Measurements from ENCODE around the gene PARD6B.
"Not testable (repeated sequence)": the region's sequence is repeated elsewhere in the genome, so short reads cannot be mapped to it uniquely, and the experiment has no call there.

Gene PARD6B

DNA sequence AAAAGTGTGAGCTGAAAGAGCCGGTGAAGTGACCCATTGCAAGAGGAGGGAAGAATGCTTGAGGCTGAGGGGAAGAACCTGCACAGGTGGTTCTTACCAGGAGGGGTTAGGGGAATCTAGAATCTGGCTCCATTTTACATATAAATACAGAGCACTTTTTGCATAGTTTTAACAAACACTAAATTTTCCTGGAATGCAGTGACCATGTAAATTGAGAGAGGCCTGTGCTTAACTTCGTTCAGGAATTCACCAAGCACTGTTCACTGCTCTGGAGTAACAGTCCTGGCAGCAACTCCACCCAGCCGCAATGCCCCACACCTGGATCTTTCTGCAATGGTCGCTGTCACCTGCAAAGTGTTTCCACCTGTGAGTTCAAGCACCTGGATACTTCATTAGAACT is 26.9 kb upstream of the PARD6B start:
- DNase-seq: no peak

DNA sequence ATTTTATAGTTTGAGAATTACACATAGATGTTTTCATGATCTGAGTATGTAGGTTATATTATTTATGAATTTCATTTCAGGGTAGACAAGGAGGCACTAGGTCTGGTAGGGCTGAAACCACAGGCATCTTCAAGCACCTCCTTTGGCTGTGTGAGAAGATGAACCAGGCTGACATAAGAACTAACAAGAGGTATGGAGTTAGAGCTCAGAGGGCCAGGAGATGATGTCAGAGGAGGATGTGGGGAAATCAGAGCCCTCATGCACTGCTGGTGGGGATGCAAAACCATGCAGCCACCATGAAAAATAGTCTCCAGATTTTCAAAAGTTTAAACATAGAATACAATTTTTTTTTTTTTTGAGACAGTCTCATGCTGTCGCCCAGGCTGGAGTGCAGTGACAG is 26.4 kb upstream of the PARD6B start:
- DNase-seq: no peak

DNA sequence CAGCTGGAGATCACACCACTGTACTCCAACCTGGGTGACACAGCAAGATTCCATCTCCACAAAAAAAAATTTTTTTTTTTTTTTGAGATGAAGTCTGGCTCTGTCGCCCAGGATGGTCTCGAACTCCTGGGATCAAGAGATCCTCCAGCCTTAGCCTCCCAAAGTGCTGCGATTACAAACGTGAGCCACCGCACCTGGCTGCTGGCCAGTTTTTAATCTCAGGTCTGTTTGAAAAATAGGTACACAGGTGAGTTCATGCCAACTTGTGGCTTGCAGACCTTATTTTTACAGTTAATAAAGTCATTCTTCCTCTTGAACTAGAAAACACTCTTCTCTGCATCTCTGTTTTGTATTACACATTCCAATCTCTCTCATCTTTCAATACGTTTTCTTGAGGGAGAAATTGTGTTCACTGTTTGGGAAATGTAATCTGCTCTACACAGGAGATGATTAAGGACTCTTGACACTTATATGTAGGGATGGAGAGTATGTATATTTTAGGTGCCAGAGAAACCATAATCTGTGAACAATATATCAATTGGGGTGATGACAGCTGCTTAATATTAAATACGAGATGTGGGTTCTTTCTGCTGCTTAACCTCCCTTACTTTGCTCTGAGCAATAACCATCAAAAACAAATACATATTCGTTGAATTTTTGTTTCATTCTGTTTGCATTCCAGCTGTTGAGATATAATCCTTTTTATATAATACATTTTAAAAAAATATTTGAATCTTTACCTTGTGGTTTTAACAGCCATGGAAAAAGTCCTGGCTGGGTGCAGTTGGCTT is 22.3 kb upstream of the PARD6B start:
- no peak for DNase-seq

DNA sequence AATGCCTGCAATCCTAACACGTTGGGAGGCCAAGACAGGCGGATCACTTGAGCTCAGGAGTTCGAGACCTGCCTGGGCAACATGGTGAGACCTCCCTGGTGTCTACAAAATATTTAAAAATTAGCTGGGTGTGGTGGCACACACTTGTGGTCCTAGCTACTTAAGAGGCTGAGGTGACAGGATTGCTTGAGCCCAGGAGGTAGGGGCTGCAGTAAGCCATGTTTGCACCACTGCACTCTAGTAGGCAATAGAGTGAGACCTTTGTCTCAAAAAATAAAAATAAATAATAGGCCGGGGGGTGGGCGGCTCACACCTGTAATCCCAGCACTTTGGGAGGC is 21.8 kb upstream of the PARD6B start:
- no peak for DNase-seq

DNA sequence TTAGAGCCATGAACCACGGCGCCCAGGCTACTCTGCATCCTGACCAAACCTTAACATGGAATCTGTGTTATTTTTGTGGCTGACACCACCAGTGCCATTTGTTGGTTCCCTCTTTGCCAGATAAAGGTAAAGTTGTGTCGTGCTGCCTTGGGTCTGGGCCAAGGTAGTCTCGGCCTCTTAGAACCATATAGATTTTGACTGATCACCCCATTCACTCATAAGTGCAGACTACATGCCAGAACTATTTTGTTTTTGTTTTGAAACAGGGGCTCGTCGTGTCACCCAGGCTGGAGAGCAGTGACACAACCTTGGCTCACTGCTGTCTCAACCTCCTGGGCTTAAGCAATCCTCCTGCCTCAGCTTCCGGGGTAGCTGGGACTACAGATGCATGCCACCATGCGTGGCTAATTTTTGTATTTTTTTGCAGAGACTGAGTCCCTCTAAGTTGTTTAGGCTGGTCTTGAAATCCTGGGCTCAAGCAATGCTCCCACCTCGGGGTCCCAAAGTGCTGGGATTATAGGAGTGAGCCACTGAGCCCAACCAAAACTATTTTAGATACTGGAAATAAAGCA is 20.8 kb upstream of the PARD6B start:
- DNase-seq: no peak

DNA sequence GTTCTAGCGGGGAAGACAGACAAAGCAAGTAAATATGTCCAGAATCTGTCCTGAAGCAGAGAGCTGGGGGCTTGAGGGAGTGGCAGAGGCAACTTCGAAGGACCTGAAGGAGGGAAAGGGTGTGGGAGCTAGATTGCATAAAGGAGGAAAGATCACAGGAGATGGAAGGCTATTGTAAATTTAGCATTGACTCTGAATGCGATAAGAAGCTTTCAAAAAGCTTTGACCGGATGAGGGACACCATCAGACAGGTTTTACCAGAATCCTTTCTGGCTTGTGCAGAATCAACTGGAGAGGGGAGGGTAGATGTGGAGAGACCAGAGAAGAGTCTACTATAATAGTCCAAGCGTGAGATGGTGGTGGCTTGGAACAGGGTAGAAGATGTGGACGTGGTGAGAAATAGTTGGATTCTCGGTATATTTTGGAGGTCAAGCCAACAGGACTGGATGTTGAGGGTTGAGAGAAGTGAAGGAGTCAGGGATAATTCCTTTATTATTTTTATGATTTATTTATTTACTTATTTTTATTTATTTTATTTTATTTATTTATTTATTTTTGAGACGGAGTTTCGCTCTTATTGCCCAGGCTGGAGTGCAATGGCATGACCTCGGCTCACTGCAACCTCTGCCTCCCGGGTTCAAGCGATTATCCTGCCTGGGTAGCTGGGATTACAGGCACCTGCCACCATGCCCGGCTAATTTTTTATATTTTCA is 20.1 kb upstream of the PARD6B start:
- no peak for DNase-seq

DNA sequence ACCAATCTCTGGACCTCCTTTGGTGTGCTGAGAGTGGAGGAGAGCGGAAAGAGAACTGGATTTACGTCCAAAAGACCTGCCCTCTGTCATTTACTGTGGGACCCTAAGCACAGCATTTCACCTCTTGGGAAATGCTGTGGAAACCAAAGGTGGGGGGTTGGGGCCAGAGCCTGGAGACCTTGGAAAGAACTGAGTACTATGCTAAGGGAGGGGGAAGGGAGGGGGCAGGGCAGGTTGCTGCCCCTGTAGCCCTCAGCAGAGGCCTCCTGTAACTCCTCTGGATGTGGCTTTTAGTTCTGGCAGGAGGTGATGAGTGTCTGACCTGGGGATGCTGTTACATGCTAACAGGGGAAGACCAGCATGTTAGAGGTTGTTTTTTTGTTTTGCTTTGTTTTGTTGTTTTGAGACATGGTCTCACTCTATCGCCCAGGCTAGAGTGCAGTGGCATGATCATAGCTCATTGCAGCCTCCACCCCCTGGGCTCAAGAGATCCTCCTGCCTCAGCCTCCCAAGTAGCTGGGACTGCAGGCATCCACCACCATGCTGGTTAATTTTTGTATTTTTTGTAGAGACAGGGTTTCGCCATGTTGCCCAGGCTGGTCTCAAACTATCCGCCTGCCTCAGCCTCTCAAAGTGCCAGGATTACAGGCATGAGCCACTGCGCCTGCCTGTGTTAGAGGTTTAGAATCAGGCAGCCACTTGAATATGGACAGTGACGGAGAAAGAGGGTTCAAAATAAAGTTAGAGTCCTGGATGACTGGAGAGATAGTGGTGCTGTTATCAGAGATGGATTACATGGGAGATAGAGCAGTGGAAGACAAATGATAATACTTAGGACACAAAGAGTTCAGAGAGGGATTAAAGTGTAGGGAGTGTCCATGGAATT is 18.4 kb upstream of the PARD6B start:
- no peak for DNase-seq

DNA sequence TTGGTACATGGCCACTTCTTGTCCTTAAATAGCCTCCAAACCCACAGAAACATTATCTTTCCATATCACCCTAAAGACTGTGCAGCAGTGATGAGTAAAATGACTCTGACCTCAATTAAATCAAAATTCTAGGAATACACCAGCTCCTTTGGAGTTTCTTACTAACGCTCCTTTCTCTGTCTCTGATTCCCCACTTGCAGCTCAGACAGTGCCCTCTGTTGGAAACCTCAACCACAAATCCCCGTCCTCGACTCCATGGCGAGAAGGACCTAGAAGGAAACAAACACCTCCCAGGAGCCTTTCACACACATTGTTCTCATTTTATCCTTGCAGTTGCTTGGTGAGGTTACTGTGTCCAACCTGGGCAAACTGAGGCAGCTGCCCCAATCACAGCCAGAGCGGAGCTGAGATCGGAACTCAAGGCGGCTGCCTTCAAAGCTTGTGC is 17.7 kb upstream of the PARD6B start:
- no peak for DNase-seq

DNA sequence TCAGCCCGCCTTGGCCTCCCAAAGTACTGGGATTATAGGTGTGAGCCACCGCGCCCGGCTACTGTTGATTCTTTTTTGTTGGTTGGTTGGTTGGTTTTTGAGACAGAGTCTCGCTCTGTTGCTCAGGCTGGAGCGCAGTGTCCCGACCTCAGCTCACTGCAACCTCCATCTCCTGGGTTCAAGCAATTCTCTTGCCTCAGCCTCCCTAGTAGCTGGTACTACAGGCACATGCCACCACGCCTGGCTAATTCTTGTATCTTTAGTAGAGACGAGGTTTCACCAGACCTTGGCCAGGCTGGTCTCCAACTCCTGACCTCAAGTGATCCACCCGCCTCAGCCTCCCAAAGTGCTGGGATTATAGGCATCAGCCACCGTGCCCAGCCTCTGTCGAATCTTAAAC is 17.0 kb upstream of the PARD6B start:
- not testable (repeated sequence) for DNase-seq

DNA sequence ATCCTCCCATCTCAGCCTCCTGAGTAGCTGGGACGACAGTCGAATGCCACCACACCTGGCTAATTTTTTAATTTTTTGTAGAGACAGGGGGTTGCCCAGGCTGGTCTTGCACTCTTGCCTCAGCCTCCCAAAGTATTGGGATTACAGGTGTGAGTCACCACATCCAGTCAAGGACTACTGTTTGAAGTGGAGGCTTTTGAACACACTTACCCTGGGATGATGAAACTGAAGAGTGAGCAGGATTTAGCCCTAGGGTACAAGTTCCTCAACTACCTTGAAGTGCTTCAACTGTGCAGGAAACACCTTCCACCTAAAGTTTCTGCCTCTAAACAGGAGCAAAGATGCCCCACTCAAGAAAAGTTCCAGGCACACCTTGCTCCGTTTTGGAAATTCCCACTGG is 15.7 kb upstream of the PARD6B start:
- no peak for DNase-seq

DNA sequence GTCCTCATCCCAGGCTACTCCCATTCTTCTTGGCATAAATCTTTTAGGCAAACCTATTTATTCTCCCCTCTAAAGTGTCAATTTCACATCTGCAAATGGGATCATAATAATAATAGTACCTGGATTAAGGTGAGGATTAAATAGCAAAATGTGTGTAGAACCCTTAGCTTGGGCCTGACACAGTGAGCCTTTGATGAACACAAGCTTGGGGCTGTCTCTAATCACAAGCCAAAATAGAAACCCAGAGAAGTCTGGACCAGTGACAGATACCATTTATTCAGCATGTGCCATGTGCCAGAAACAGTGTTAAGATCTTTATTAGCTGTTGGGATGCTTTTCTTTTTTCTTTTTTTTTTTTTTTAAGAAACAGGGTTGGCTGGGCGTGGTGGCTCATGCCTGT is 14.9 kb upstream of the PARD6B start:
- no peak for DNase-seq

DNA sequence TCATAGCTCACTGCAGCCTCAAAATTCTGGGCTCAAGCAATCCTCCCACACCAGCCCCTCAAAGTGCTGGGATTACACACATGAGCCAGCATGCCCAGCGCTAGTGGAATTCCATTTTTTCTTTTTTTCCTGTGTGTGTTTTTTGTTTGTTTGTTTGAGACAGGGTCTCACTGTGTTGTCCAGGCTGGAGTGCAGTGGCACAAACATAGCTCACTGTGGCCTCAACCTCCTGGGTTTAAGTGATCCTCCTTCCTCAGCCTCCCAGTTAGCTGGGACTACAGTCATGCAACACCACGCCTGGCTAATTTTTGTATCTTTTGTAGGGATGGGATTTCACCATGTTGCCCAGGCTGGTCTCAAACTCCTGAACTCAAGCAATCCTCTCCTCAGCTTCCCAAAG is 14.1 kb upstream of the PARD6B start:
- no peak for DNase-seq

DNA sequence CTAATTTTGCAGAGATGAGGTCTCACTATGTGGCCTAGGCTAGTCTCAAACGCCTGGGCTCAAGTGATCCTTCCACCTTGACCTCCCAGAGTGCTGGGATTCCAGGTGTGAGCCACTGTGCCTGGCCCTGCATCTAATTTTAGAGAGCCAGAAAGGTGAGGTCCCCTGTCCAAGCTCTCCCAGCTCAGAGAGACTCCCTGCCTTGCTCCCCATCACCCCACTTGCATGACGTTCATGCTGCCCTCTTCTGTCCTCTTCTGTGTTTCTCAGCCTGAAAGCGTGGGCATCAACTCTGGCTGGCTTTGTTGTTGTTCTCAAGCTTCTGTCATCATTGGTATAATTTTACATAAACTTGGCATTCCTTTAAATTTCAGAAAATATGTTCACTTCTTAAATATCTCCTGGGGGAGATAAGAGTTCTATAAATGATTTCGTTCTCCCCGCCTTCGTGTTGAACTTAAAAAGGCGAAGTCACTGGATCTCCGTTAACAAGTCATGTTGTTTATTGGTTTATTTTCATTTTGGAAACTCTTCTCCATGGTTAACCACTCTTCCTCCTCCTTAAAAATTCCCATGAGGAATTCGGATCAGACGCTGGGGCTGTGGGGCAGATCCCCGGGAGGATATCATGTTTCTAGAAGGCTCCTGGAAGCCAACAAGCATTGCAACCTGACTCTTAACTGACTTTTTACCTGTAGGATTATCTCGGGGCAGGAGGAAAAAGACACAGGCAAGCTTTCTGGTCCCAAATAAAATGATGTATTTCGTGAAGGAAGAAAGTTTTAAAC is 13.2 kb upstream of the PARD6B start:
- DNase-seq: no peak

DNA sequence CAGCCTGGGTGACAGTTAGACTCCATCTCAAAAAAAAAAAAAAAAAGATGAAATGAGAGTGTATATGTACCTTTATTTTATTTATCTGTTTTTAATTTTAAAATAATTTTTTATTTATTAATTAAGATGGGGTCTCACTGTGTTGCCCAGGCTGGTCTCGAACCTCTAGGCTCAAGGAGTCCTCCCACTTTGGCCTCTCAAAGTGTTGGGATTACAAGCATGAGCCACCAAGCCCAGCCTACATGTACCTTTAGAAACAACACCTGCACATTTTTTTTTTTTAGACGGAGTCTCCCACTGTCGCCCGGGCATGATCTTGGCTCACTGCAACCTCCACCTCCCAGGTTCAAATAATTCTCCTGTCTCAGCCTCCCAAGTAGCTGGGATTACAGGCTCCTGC is 12.1 kb upstream of the PARD6B start:
- DNase-seq: no peak

DNA sequence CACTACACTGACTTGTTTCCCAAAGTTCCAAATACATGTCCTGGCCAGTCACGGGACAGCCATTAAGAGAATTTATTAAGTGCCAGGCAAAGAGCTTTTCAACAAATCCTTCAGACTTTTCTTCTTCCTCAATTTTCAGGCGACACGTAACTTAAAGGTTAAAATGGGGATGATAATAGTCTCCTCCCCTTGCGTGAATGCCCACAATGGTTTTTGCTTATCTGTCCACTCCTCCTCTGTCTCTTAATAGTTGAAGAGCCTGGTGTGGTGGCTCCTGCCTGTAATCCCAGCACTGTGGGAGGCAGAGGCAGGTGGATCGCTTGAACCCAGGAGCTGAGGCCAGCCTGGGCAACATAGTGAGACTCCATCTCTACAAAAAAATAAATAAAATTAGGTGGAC is 11.4 kb upstream of the PARD6B start:
- no peak for DNase-seq

DNA sequence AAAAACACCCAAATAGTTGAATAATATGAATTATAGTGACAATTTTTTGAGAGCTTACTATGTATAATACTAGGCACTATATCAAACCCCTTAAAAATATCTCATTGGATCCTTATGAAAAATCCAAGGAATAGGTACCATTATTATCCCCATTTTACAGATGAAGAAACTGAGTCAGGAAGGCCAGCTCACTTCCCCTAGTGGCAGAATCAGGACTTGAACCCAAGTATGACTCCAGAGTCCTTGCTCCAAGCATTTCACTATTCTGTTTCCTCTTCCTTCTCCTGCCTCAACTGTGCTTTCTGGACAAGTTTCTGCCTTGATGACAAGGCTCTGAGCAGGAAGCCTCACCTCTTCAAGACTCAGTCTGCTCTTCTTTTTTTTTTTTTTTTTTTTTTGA is 10.8 kb upstream of the PARD6B start:
- DNase-seq: no peak

DNA sequence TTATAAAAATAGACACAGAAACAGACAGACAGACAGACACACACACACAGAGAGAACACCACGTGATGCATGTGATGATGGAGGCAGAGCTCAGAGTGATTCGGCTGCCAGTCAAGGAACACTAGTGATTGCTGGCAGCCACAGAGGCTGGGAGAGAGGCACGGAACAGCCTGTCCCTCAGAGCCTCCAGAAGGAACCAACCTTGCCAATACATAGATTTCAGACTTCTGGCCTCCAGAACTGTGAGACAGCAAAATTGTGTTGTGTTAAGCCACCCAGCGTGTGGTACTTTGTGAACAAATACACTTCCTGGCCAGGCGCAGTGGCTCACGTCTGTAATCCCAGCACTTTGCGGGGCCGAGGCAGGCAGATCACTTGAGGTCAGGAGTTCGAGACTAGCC is 9.5 kb upstream of the PARD6B start:
- DNase-seq: no peak

DNA sequence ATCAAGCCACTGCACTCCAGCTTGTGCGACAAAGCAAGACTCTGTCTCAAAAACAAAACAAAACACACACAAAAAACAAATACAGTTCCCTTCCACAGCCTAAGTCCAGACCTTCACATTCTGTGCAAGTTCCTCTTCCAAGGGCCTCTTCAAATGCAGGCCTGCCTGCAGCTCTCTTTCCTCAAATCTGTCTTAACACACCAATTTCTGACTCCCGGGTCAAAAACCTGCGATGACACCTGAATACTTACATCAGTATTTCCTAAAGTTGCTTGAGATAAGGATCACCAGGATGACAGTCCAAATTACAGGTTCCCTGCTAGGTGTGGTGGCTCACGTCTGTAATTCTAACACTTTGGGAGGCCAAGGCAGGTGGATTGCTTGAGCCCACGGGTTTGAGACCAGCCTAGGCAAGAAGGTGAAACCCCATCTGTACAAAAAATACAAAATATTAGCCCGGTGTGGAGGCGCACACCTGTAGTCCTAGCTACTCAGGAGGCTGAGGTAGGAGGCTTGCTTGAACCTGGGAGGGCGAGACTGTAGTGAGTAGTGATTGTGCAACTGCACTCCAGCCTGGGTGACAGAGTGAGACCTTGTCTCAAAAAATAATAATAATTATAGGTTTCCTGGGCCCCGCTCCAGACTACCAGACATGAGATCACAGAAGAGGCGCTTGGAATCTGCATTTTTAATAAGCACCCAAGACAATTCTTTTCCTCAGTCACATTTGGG is 8.8 kb upstream of the PARD6B start:
- DNase-seq: no peak

DNA sequence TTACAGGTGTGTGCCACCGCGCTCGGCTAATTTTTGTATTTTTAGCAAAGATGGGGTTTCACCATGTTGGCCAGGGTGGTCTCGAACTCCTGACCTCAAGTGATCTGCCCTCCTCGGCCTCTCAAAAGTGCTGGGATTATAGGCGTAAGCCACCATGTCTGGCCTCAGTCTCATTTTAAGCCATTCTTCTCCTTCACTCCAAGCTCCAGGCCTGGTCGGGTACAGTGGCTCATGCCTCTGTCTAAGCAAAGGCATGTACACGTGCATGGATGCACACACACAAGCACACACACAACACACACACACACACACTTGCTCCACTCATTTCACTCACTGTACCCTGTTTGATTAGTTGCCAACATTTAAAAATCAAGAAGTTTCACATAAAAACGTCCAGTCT is 7.7 kb upstream of the PARD6B start:
- no peak for DNase-seq

DNA sequence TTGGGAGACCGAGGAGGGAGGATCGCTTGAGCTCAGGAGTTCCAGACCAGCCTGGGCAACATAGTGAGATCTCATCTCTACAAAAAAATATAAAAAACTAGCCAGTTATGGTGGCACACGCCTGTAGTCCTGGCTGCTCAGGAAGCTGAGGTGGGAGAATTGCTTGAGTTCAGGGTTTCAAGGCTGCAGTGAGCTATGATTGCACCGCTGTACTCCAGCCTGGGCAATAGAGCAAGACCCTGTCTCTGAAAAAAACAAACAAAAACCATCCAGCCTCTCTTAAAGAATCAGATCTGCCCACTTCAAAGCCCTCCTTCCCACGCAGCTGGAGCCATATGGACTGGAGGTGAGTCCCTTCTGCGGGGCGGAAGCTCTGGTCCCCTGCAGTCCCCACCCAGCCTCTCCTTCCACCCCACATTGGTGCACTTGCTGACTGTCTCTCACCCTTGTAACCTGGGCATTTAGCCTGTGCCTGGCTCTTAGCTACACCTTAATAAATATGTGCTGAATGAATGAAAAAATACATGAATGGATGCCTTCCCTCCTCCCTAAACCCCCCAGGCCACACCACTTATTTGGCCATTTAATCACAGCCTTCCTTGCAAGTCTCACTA is 7.2 kb upstream of the PARD6B start:
- no peak for DNase-seq

All from AML-193 (cell line).